ENCODE results near the gene QSER1.

DNA sequence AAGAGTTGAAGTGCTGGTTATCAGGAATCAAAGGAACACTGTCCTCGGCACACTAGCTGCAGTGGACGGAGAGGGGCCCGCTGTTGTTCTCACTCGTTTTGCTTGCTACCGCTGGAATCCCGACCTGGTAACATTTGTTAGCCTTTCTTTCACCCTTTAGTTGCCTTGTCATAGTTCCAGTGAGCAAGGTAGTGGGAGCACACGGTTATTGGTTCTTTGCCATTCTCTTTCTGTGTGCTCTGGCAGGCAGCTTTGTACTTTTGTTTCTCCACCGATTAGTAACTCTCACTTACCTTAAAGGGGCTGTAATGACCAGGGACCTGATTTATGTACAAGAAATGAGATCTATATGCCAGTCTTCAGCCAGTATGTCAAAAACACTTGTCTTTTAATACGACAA is 124.9 kb downstream of the QSER1 start:
- TF ChIP-seq, protein P1, sequence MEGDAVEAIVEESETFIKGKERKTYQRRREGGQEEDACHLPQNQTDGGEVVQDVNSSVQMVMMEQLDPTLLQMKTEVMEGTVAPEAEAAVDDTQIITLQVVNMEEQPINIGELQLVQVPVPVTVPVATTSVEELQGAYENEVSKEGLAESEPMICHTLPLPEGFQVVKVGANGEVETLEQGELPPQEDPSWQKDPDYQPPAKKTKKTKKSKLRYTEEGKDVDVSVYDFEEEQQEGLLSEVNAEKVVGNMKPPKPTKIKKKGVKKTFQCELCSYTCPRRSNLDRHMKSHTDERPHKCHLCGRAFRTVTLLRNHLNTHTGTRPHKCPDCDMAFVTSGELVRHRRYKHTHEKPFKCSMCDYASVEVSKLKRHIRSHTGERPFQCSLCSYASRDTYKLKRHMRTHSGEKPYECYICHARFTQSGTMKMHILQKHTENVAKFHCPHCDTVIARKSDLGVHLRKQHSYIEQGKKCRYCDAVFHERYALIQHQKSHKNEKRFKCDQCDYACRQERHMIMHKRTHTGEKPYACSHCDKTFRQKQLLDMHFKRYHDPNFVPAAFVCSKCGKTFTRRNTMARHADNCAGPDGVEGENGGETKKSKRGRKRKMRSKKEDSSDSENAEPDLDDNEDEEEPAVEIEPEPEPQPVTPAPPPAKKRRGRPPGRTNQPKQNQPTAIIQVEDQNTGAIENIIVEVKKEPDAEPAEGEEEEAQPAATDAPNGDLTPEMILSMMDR (IDR thresholded peaks at IDR 0.05): no peak
- no peak for TF ChIP-seq EP300 (IDR thresholded peaks at IDR 0.05)
- no peak for TF ChIP-seq POLR2A (IDR thresholded peaks at IDR 0.05)

Measured in gastroesophageal sphincter (tissue), 3 donors.